Measurements from ENCODE around the gene CNDP2.

Gene CNDP2

DNA sequence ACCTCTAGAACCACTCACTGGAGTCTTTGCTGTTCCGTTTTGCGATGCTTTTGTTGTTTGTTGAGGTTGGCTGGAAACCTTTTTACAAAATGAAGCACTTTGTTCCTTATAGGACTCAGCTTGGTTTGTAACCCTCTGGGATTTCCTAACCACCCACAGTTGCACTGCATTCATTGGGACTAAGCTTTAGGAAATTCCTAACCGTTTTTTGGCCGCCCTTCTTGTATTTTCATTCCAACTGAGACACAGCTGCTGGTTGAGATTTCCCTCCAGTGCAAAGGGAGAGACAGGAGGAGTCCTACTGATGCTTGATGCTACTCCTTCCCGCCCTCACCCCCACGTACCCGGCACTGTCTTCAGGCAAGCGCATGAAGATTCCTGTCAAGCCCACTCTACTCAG lies 32.9 kb upstream of the CNDP2 start:
- Histone ChIP-seq H2AFZ (ENCODE audit: low read depth, low read length, severe bottlenecking) (no peak overlapping the region), H3K9me3 (ENCODE audit: insufficient read depth, low read length) (no peaks in the 10 kb centered on the region), H3K9me2 (replicated peaks; ENCODE audit: insufficient read depth, low read length) (no peaks in the 10 kb centered on the region), H3K36me3 (ENCODE audit: low read length) (no peaks in the 10 kb centered on the region), H3K4me3 (ENCODE audit: insufficient read depth, low read length, poor library complexity, severe bottlenecking) (no peak overlapping the region), H3K9ac (ENCODE audit: low read length) (no peak overlapping the region), H4K20me1 (ENCODE audit: low read depth, low read length) (no peaks in the 10 kb centered on the region), H3K79me2 (ENCODE audit: insufficient read depth, low read length) (no peaks in the 10 kb centered on the region), H3F3A (ENCODE audit: insufficient read depth) (no peaks in the 10 kb centered on the region), H3K4me2 (ENCODE audit: low read depth, low read length, poor library complexity, severe bottlenecking) (no peak overlapping the region), H3K27ac (ENCODE audit: low read depth, low read length) (no peak overlapping the region), H3K27me3 (ENCODE audit: low read length) (no peaks in the 10 kb centered on the region)
- TF ChIP-seq, protein P1, sequence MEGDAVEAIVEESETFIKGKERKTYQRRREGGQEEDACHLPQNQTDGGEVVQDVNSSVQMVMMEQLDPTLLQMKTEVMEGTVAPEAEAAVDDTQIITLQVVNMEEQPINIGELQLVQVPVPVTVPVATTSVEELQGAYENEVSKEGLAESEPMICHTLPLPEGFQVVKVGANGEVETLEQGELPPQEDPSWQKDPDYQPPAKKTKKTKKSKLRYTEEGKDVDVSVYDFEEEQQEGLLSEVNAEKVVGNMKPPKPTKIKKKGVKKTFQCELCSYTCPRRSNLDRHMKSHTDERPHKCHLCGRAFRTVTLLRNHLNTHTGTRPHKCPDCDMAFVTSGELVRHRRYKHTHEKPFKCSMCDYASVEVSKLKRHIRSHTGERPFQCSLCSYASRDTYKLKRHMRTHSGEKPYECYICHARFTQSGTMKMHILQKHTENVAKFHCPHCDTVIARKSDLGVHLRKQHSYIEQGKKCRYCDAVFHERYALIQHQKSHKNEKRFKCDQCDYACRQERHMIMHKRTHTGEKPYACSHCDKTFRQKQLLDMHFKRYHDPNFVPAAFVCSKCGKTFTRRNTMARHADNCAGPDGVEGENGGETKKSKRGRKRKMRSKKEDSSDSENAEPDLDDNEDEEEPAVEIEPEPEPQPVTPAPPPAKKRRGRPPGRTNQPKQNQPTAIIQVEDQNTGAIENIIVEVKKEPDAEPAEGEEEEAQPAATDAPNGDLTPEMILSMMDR (IDR thresholded peaks at IDR 0.05; ENCODE audit: insufficient read depth, low read length, poor library complexity, severe bottlenecking) = no peak
- no peak for TF ChIP-seq EZH2phosphoT487 (conservative IDR thresholded peaks at IDR 0.05; ENCODE audit: low read length)

DNA sequence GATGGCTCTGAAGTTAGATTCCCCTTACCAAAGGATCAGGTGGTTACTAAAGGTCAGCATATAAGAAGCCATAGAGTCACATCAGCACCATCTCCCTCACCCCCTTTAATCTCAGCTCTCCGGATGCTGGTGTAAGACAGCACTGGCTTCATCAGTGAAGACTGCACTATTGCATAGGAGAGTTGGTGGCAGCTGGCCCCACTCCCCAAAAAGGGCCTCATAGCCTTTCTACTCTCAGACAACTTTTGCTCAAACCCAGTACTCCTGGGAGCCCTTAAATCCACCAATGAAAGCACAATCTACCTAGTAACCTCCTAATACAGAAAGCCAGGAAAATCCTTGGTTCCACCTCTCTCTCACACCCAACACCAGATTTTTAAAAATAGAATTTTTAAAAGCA lies 32.2 kb upstream of the CNDP2 start:
- Histone ChIP-seq H3K9ac (ENCODE audit: low read length) (no peak overlapping the region), H3K36me3 (ENCODE audit: low read length) (no peaks in the 10 kb centered on the region), H3K27me3 (ENCODE audit: low read length) (no peaks in the 10 kb centered on the region), H3K4me3 (ENCODE audit: insufficient read depth, low read length, poor library complexity, severe bottlenecking) (no peak overlapping the region), H4K20me1 (ENCODE audit: low read depth, low read length) (no peaks in the 10 kb centered on the region), H3K27ac (ENCODE audit: low read depth, low read length) (no peak overlapping the region), H3K79me2 (ENCODE audit: insufficient read depth, low read length) (no peaks in the 10 kb centered on the region), H3K4me2 (ENCODE audit: low read depth, low read length, poor library complexity, severe bottlenecking) (no peak overlapping the region), H2AFZ (ENCODE audit: low read depth, low read length, severe bottlenecking) (no peak overlapping the region), H3F3A (ENCODE audit: insufficient read depth) (no peaks in the 10 kb centered on the region), H3K9me2 (replicated peaks; ENCODE audit: insufficient read depth, low read length) (no peaks in the 10 kb centered on the region), H3K9me3 (ENCODE audit: insufficient read depth, low read length) (no peaks in the 10 kb centered on the region)
- TF ChIP-seq, protein P1 (IDR thresholded peaks at IDR 0.05; ENCODE audit: insufficient read depth, low read length, poor library complexity, severe bottlenecking) = no peak
- no peak for TF ChIP-seq EZH2phosphoT487 (conservative IDR thresholded peaks at IDR 0.05; ENCODE audit: low read length)

DNA sequence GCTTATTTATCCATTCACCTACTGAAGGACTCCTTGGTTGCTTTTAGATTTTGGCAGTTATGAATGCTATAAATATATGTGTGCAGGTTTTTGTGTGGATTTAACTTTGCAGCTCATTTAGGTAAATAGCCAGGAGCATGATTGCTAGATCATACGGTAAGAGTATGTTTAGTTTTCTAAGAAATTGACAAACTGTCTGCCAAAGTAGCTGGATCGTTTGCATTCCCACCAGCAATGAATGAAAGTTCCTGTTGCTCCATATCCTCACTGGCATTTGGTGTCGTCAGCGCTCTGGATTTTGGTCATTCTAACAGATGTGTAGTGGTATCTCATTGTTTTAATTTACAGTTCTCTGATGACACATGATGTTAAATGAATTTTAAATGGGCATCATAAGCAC lies 30.4 kb upstream of the CNDP2 start:
- Histone ChIP-seq H3K9me2 (replicated peaks; ENCODE audit: insufficient read depth, low read length) (no peaks in the 10 kb centered on the region), H3K79me2 (ENCODE audit: insufficient read depth, low read length) (no peaks in the 10 kb centered on the region), H3K27me3 (ENCODE audit: low read length) (no peaks in the 10 kb centered on the region), H3K4me2 (ENCODE audit: low read depth, low read length, poor library complexity, severe bottlenecking) (no peak overlapping the region), H3K4me3 (ENCODE audit: insufficient read depth, low read length, poor library complexity, severe bottlenecking) (no peak overlapping the region), H3K9me3 (ENCODE audit: insufficient read depth, low read length) (no peaks in the 10 kb centered on the region), H3K27ac (ENCODE audit: low read depth, low read length) (no peak overlapping the region), H4K20me1 (ENCODE audit: low read depth, low read length) (no peaks in the 10 kb centered on the region), H3K9ac (ENCODE audit: low read length) (no peak overlapping the region), H2AFZ (ENCODE audit: low read depth, low read length, severe bottlenecking) (no peak overlapping the region), H3F3A (ENCODE audit: insufficient read depth) (no peaks in the 10 kb centered on the region), H3K36me3 (ENCODE audit: low read length) (no peaks in the 10 kb centered on the region)
- TF ChIP-seq, protein P1 (IDR thresholded peaks at IDR 0.05; ENCODE audit: insufficient read depth, low read length, poor library complexity, severe bottlenecking) = no peak
- TF ChIP-seq EZH2phosphoT487 (conservative IDR thresholded peaks at IDR 0.05; ENCODE audit: low read length) = no peak

Measured in SU-DHL-6 (cell line).